ENCODE measurements around the gene KRTAP10-10.
"Not testable (repeated sequence)": the region's sequence is repeated elsewhere in the genome, so short reads cannot be mapped to it uniquely, and the experiment has no call there.

Gene KRTAP10-10

DNA sequence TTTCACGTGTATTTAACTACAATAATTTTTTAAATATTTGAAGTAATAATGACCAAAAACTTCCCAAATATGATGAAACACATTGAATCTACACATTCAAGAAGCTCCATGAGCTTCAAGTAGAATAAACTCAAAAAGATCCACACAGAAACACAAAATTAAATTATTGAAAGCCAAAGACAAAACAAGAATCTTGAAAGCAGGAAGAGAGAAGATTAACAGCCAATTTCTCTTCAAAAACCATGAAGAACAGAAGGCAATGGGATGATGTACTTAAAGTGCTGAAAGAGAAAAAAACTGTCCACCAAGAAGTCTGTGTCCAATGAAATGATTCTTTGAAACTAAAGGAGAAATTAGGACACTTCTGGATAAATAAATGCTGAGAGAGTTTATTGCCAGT, 5.1 kb upstream of the KRTAP10-10 start:
- TF ChIP-seq, protein P1, sequence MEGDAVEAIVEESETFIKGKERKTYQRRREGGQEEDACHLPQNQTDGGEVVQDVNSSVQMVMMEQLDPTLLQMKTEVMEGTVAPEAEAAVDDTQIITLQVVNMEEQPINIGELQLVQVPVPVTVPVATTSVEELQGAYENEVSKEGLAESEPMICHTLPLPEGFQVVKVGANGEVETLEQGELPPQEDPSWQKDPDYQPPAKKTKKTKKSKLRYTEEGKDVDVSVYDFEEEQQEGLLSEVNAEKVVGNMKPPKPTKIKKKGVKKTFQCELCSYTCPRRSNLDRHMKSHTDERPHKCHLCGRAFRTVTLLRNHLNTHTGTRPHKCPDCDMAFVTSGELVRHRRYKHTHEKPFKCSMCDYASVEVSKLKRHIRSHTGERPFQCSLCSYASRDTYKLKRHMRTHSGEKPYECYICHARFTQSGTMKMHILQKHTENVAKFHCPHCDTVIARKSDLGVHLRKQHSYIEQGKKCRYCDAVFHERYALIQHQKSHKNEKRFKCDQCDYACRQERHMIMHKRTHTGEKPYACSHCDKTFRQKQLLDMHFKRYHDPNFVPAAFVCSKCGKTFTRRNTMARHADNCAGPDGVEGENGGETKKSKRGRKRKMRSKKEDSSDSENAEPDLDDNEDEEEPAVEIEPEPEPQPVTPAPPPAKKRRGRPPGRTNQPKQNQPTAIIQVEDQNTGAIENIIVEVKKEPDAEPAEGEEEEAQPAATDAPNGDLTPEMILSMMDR (conservative IDR thresholded peaks at IDR 0.05; ENCODE audit: low read depth, low read length), result no peak

DNA sequence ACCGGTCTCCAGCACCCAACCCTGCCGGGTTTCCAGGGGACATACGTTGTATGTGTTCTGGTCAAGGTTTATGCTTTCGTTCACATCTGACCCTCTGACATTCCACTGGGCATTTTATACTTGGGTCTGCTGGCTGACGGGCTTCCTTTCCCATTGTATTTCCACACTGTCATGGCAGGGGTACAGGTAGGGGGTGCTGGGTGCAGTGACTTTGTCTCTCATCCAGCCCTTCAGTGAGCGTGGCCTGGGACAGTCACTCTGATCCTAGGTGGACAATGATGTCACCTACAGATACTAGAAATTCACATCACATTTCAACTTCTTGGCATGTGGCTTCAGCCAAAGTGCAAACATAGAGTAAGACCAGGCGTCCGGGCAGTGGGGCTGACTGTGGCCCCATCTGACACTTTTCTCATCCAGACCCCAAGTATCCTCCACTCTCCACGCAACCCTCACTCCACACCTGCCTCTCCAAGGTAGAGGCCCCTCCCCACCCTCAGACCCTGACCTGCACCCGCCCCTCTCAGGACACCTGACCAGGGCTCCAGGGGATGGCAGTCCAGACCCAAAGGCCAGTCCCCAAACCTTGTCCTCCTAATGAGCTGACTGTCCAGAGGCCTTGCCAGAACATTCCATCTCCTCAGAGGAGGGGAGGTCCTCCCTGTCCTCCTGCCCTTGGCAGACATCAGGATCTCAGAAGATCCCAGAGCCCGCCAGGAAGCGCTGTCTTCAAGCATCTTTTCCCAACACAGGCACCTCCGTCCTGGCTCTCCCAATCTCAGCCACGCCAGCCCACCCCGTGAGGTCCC, 743 bp upstream of the KRTAP10-10 start:
- DNase-seq (ENCODE audit: low read depth), result no peak
- TF ChIP-seq, protein P1 (conservative IDR thresholded peaks at IDR 0.05; ENCODE audit: low read depth, low read length), result no peak

More for the DNA sequence above, 5.1 kb upstream of the KRTAP10-10 start:
- no peak overlapping the region for H3K4me3 ChIP-seq (ENCODE audit: low read depth, low read length)
- DNase-seq (ENCODE audit: low read depth), result no peak

DNA sequence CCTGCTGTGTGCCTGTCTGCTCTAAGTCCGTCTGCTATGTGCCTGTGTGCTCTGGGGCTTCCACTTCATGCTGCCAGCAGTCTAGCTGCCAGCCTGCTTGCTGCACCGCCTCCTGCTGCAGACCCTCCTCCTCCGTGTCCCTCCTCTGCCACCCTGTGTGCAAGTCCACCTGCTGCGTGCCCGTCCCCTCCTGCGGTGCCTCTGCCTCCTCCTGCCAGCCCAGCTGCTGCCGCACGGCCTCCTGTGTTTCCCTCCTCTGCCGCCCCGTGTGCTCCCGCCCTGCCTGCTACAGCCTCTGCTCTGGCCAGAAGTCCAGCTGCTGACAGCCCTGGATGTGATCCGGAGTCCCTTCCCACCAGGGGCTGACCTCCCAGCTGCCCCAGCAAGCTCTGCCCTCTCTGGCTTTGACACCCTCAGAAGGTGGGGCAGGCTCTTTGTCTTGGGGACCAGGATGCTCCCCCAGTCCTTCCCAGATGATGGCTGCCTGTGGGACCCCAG, 744 bp downstream of the KRTAP10-10 start:
- not testable (repeated sequence) for DNase-seq (ENCODE audit: low read depth); H3K4me3 ChIP-seq (ENCODE audit: low read depth, low read length)

More for the DNA sequence above, 743 bp upstream of the KRTAP10-10 start:
- H3K4me3 ChIP-seq (ENCODE audit: low read depth, low read length), result no peak overlapping the region

DNA sequence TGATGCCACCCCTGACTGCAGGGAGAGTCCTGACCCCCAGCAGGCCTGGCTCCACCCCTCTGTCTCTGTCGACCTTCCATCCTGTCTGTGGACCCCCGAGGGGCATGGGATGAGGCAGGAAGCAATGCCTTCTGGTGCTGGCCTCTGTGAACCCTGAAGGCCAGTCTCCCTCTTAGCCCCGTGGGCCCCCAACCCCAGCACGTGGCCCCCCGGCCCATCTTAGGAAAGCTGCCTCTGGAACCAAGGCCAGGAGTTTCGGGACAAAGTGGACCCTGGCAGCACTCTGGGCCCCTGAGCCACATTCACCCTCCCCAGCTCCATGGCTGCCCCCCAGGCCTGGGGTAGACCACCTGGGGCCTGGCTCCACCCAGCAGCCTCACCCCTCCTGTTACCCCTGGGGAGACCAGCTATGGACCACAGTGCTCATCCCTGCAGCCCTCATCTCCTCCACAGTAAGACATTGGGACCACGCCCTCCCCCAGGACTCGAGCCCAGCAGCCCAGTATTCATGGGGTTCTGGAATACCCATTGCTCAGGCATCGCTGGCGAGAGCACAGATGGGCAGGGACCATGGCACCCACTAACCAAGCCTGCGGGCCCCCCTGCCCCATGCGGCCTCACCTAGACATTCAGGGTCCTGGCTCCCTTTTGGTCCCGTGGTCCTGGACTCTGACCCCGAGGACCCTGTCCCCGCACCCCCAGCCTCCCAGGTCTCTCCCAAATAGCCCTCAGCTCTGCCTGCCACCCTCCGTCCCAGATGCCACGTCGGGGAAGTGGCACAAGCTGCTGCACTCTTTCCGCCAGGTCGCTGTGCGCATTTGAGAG, 1.6 kb downstream of the KRTAP10-10 start:
- DNase-seq (ENCODE audit: low read depth); H3K4me3 ChIP-seq (ENCODE audit: low read depth, low read length): not testable (repeated sequence)

DNA sequence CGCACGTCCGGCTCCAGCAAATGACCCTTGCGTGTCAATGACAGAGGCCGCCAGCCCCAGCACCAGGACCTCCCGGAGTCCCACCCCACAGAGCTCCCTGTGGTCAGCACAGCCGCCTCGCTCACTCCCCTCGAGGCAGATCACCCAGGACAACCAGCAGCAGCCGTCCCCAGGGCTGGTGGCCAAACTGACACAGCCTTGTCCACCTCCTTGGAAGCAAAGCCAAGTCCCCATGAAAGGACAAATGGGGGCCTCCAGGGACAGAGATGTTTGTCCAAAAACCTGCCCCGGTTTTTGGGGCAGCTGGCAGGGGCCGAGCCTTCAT, 2.1 kb downstream of the KRTAP10-10 start:
- no peak overlapping the region for H3K4me3 ChIP-seq (ENCODE audit: low read depth, low read length)
- TF ChIP-seq, protein P1 (conservative IDR thresholded peaks at IDR 0.05; ENCODE audit: low read depth, low read length), result no peak
- DNase-seq (ENCODE audit: low read depth), result no peak

DNA sequence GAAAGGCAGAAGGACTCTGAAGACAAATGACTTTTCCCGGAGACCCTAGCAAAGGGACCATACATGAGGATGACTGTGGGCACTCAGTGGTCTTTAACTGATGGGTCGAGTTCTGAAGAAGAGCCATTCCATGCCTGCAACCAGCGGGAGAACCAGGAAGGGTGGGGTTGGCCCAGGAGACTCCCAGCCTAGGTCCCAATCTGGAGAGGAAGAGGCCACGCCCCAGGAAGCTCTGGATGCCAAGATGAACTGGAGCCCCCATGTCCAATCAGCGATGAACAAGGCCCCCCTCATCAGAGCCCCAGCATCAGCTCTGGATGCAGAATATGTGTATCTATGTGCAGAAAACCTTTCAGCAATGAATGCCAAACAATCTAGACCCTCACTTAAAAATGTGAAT, 3.6 kb downstream of the KRTAP10-10 start:
- no peak overlapping the region for H3K4me3 ChIP-seq (ENCODE audit: low read depth, low read length)
- TF ChIP-seq, protein P1 (conservative IDR thresholded peaks at IDR 0.05; ENCODE audit: low read depth, low read length), result no peak
- DNase-seq (ENCODE audit: low read depth), result no peak

DNA sequence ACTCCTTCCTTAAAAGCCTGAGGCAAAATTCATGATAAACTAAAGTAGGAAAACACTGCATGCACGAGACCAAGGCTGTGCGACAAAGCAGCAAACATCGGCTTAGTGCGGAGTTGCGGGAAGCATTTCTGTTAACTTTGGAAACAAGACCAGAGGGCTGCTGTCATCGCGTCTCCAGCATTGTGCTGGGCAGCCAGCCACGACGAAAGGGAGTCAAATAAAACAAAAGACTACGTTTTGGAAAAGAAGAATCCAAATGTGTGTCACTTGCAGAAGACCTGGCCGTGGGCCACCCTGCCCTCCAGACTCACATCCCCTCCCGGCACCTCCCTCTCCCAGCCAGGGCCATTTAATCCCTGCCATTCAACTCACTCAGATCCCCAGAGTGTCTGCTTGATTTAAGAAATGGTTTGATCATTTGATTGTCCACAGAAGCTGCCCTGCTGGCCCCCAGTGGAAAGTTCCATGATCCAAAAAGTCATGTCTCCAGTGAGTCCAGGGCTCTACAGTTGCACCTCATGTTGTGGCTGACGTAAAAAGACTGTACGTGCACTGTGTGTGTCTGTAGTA, 6.7 kb downstream of the KRTAP10-10 start:
- TF ChIP-seq, protein P1 (conservative IDR thresholded peaks at IDR 0.05; ENCODE audit: low read depth, low read length), result no peak
- H3K4me3 ChIP-seq (ENCODE audit: low read depth, low read length), result no peak overlapping the region
- no peak for DNase-seq (ENCODE audit: low read depth)
